Motor neuron (in vitro differentiated cells): ENCODE results near the gene RERE. TPM values are rescaled to one million over a fixed set of nuclear protein-coding genes. Genes with fewer than 3 reads are reported as not detected.

ENCODE experiments used
- ATAC-seq, 8 experiments: fragments of 200-7000 bp; cut with Tn5 transposase; replicated peaks in 6 of 8; 2 replicates each; pipeline ENCODE4 v1.8.0; 2021; ENCODE audit warnings: mild to moderate bottlenecking in 8 of 8, moderate library complexity in 8 of 8
- H3K27ac ChIP-seq, 2 donors: fragments of 250-450 bp; sonication (Bioruptor Pico); 2 replicates each; pipeline ENCODE4 v1.9.0; 2021; ENCODE audit warnings: antibody characterized with exemption in 2 of 2, mild to moderate bottlenecking in 2 of 2, moderate library complexity in 1 of 2
- H3K4me1 ChIP-seq, 2 donors: fragments of 250-450 bp; sonication (Bioruptor Pico); replicated peaks in 1 of 2; 2 replicates each; pipeline ENCODE4 v1.6.1; 2021; ENCODE audit warnings: antibody characterized with exemption in 2 of 2, mild to moderate bottlenecking in 2 of 2, moderate library complexity in 1 of 2
- H3K4me3 ChIP-seq, 5 donors: fragments of 250-450 bp; sonication (Bioruptor Pico); 2 replicates each; pipeline ENCODE4 v1.9.0; 2021; ENCODE audit warnings: antibody characterized with exemption in 5 of 5, mild to moderate bottlenecking in 5 of 5, moderate library complexity in 4 of 5
- WGBS, 10 experiments: fragments of 450-650 bp; shearing (Covaris generic); methylation state at CpG; one replicate each; pipeline ENCODE4 v1.0.0; 2022; 5-methylcytosine and 5-hydroxymethylcytosine counted together
- in situ Hi-C, 9 experiments: fragments of 400-800 bp; cut with MboI; loops; one replicate each; pipeline ENCODE4 v1.15.0; 2021; ENCODE audit warnings: low sequenced_read_pairs in 9 of 9, low pct_unique_long_range_greater_than_20kb in 2 of 9; ENCODE audit not compliant: unreplicated experiment in 9 of 9
- total RNA-seq, 8 experiments: library from RNA; unstranded; fragments of 300-600 nt; gene quantifications; 2 replicates each; pipeline versions ENCODE4 v1.2.3 to v1.2.4, GENCODE V29; 2022

The RERE gene
- total RNA-seq, 8 experiments from 2014 or later, result 17.8 to 576 (median 111) TPM

DNA sequence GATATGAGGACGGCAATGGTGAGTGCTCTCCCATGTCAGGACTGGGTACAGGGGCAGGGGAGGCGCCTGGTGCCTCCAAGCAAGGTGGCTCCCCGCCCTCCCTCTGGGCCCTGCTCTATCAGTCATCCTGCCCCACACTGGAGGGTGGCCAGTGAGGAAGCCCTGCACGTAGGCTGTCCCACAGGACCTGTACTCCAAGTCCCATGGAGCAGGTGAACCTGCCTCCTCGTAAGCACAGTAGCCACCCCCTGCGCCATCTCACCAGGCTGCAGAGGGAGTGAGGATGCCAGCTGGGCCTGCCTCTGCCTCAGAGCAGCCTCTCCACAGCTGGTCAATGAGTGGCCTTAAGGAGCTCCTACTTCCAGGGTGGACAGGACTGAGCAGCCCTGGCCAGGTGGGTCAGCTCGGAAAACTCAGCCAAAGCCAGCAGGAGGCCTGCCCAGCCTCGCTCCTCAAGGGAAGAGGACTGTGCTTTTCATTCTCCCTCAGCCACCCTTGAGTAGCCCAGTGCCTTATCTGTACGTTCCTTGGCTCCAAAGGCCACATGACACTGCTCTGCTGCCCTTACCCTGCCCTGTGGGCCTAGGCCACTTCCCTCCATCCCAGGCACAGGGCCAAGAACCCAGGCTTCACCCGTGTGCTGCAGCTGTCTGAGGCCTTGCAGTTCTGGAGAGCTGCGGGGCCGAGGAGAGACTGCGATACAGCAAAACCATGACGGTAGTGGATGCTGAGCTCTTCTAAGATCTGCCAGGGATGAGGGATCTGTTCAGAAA is 459.9 kb downstream of the RERE start:
- Histone ChIP-seq H3K27ac (no peak overlapping the region), H3K4me3 (no peak overlapping the region), H3K4me1 (no peaks in the 10 kb centered on the region)
- in situ Hi-C loops, result no loop called here
- no peak for ATAC-seq
- WGBS, 10 experiments, result 78 to 100% (median 97%) methylated on average over 1 to 6 of the region's 14 CpGs; no CpG with 5 or more reads in 4 of the 10 experiments

DNA sequence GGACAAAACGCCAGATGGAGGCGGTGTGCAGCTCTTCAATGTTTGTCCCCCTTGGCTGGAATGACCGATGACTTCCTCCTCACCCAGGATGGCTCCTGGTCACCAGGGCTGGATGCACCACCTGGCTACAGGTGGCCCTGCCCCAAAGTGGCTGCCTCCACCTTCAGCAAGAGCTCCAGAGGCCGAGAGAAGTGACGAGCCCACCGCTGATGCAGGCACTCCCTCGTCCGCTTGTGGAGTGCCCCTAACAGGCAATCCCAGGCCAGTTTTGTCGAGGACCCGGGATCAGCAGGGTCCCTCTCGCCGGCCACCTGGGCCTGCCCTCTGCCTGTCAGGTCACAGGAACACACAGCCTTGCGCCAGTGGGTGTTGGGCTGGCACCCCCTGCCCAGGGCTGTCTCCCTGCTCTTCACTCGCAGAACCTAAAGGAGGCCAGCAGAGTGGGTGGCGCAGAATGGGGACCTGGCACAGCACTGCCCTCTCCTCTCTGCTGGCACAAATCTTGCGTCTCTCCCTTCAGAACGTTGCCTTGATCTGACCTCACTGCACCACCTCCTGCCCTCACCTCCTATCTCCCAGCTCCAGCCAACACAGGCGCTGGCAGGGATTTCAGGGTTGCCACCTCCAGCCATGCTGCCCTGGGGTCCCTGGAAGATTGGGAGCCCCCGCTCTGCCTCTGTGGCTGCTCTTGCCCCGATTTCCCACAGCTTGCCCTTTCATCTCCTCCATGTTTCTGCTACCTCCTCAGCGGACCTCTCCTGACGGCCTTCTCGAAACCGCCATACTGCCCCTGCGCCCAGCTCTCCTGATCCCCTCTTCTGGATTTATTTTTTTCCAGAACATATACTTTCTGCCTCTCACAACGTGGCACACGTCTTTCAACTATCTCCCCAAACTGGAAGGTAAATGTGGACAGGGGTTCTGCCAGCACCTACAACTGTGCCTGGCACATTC is 460.9 kb downstream of the RERE start:
- Histone ChIP-seq H3K27ac (no peak overlapping the region), H3K4me3 (no peak overlapping the region), H3K4me1 (no peaks in the 10 kb centered on the region)
- WGBS, 10 experiments, result 93 to 100% (median 96%) methylated on average over 2 to 18 of the region's 27 CpGs; no CpG with 5 or more reads in 2 of the 10 experiments
- in situ Hi-C loops, result no loop called here
- no peak for ATAC-seq

DNA sequence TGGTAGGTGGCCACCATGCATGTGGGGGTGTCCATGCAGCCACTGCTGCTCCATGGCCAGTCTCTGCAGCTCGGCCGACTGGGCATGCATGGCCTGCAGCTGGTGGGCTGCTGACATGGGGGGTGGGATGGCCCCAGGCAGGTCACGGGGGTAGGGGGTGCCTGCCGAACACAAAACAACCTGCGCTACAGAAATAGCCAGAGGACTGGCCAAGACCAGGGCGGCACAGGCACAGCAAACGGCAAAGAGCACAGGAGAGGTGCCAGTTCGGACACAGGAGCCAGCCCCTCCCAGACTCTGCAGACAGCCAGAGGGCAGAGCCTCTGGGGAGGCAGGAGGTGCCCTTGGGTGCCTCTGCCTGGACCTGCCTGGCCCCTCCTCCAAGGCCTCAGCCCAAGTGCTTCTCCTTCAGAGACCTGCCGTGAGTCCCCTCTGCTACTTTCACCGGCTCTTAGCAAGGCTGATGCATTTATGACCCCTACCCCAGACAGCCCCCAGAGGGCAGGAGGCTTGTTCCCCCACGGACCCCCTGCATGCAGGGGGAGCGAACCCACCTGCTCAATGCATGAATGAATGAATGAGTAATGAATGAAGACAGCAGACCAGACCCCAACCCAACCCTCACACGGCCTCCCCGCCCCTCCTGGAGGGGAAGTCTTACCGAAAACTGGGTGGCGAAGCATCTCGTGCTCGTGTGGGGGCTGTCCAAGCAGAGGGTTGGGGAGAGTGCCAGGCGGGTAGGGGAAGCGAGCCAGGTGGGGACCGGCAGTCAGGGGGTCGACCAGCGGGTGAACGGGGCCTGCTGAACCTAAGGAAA is 461.8 kb downstream of the RERE start:
- in situ Hi-C loops, result no loop called here
- 50 to 100% (median 80%) methylated on average over 1 to 5 of the region's 24 CpGs; no CpG with 5 or more reads in 7 of the 10 experiments for WGBS, 10 experiments
- Histone ChIP-seq H3K4me3 (no peak overlapping the region), H3K27ac (no peak overlapping the region), H3K4me1 (no peaks in the 10 kb centered on the region)
- no peak for ATAC-seq

DNA sequence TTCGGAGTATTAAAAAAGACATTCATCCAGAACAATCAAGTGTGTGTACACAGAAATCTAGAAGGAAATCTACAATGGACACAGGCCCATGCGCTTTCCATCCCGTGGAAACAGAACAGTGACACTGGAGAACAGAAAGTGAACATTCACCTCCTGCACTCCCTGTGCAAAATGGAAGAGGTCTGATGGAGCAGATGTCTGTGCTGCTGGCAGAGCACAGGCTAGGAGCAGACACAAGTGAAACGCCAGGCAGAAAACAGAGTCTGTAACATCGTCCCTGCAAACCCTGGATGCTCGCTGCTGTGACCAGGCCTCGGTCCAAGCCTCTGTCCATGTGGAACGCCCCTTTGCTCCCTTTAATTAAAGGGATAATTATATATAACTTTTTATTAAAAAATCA is 463.4 kb downstream of the RERE start:
- in situ Hi-C loops, result no loop called here
- no peak overlapping the region for H3K27ac ChIP-seq
- no peak overlapping the region for H3K4me3 ChIP-seq
- H3K4me1 ChIP-seq, result peaks cover 0 to 5% of the 10 kb centered on the region in 2 donors
- ATAC-seq, result no peak
- 56 to 100% (median 79%) methylated on average over 1 to 8 of the region's 8 CpGs; no CpG with 5 or more reads in 1 of the 10 experiments for WGBS, 10 experiments

DNA sequence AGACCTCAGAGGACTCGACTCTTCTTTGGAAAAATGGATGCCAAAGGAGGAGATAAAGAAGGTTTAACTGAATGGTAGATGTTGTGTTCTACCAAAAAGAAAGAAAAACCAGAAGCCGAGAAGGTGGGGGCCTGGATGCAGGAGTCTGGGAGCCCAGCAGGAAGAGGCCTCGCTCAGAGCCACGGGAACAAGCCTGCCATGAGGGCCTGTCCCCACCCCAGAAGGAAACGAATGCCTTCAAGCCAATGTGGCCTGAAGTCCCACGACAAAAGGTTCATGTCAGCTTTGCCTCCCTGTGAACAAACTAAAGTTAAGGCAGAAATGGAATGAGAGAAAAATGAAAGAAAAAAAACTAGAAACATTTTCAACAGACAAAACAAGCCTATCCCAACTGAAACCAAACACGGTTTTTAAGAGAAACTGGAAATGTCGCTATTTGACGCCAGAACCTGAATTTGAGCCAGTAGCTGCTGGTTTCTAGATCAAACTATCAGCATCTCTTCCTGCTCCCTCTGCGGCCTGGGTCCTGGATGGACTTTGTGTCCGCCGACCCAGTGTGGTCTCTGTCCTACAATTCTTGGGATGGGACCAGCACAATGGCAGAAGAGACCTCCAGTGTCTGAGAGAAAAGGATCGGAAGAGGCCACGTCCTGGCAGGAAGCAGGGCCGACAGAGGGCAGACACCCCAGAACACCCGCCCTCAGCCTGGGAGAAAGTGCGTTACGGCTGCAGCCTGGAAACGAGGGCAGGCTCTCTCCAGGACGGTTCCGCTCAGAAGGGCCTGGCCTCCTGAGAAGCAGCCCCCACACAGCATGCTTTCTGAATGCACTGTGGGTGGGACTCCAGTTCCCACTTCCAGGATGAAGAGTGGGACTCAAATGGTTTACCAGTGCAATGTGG is 464.3 kb downstream of the RERE start:
- no peak overlapping the region for H3K27ac ChIP-seq
- WGBS, 10 experiments, result 64 to 100% (median 85%) methylated on average over 1 to 20 of the region's 21 CpGs
- H3K4me3 ChIP-seq, result no peak overlapping the region
- no peak for ATAC-seq
- H3K4me1 ChIP-seq, result peaks cover 4 to 8% of the 10 kb centered on the region in 2 donors
- in situ Hi-C loops, result no loop called here

DNA sequence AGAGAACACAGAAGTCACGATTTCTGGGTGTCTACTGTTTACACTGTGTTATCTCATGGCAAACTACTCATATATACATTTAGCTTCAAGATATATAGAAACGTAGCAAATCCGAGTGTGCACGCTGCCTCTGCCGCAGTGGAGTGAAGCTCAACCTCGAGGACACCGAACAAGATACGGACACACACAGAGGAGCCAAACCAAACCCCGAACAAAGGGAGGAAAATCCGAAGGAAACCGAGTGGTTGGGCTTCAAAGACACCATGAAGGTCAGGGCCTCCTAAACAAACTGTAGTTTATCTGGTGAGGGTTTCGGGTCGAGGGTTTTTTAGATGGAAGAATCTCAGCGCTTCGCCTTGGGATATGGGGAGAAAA is 465.0 kb downstream of the RERE start:
- no peak overlapping the region for H3K27ac ChIP-seq
- 83 to 100% (median 94%) methylated on average over 1 to 15 of the region's 15 CpGs; no CpG with 5 or more reads in 1 of the 10 experiments for WGBS, 10 experiments
- H3K4me1 ChIP-seq, result peaks cover 4 to 13% of the 10 kb centered on the region in 2 donors
- no peak for ATAC-seq
- in situ Hi-C loops, result no loop called here
- H3K4me3 ChIP-seq, result no peak overlapping the region

DNA sequence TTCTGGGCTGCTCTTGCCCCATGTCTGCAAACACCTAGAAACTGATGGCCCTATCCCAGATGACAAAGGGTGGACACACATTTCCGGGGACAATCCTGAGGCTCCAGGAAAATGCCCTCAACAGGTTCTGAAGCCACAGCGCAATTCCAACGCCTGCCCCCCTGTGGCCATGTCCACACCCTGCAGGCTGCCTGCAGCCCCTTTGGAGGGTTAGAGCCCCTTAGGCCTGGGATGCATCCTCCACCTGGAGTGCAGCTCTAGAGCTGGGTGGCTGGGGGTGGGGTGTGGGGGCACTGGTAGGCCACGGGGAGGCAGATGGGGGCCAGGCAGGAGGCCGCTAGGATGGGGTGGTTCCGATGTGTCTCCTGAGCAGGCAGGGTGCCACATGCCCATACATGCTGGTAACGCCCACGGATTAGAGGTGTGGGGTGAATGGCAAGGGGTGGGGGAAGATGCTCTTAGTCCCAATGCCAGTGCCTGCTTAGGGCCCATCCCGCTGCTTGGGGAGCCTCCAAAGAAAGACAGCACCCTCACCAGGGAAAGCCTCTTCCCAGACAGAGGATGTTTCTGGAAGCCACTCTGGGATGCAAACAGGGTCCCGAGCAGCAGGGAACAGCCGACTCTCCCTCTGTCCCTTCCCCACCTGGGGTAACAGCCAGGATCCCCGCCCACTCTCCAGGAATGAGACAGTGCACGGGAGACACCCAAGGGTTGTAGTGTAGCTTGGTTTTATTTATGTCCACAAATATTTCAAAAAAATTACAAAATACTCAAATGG is 465.6 kb downstream of the RERE start:
- peaks cover 4 to 13% of the 10 kb centered on the region in 2 donors for H3K4me1 ChIP-seq
- no peak overlapping the region for H3K27ac ChIP-seq
- ATAC-seq, result peak in 7 of 8 experiments; percentile 6 to 47 (median 36)
- in situ Hi-C loops, result no loop called here
- no peak overlapping the region for H3K4me3 ChIP-seq
- 40 to 100% (median 80%) methylated on average over 1 to 8 of the region's 13 CpGs; no CpG with 5 or more reads in 3 of the 10 experiments for WGBS, 10 experiments

DNA sequence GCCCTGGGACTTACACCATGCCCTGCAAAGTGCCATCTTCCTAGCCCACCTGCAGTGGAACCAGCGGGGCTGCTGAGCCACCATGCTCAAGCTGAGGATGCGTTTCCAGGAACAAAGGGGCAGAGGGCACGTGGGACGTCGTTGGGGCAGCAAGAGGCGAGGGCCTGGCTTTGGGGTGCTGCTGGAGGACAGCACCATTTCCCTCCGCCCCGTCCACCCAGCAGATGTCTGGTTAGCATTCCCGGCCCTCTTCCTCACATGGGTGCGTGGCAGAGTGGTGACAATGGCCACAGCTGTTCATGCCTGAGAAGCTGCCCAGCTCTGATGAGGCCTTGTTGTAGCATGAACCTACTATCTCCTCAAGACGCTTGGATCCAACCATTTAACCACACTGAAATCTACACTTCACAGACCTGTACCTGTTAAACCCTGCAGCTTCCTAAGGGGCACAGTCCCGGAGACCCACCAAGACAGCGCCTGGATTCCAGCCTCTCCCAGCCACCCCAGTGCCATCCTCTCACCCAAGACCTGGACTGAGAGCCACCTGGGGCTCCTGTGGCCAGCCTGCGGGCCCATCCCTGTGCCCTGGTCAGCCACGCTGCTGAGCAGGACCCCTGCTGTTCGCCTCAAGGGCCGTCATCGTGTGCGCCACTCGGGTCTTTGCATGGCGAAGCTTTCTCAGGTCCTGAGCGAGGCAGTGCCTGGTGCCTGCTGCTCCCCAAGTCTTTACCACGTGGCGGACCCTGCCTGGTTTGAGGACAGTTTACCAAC is 466.3 kb downstream of the RERE start:
- WGBS, 10 experiments, result 90 to 100% (median 91%) methylated on average over 1 to 18 of the region's 24 CpGs; no CpG with 5 or more reads in 5 of the 10 experiments
- Histone ChIP-seq H3K4me1 (peaks cover 5 to 13% of the 10 kb centered on the region in 2 donors), H3K27ac (no peak overlapping the region), H3K4me3 (no peak overlapping the region)
- peak in 3 of 8 experiments; percentile 1 to 3 (median 2) for ATAC-seq
- in situ Hi-C loops, result no loop called here

DNA sequence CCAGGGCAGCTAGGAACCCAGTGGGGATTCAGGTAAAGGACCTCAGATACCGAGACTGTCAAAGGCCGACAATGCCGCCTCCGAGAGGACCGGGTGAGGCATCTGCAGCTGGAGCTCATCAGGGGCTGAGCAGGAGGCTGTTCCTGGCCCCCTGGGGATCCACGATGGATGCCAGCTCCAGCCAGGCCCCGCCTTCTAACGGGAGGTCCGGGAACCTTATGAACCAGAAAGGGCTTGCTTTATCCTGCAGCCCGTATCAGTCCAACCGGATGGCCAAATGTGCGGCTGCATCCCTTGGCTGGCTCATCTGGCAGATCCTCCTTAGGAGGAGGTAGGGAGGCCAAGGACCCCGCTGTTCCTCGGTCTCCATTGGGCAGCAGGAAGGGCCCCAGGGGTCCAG is 467.5 kb downstream of the RERE start:
- Histone ChIP-seq H3K27ac (no peak overlapping the region), H3K4me1 (peaks cover 16 to 20% of the 10 kb centered on the region in 2 donors), H3K4me3 (no peak overlapping the region)
- in situ Hi-C loops, result no loop called here
- WGBS, 10 experiments, result 8 to 93% (median 86%) methylated on average over 2 to 11 of the region's 14 CpGs; no CpG with 5 or more reads in 2 of the 10 experiments
- ATAC-seq, result peak in 2 of 8 experiments; percentile 10 to 11

DNA sequence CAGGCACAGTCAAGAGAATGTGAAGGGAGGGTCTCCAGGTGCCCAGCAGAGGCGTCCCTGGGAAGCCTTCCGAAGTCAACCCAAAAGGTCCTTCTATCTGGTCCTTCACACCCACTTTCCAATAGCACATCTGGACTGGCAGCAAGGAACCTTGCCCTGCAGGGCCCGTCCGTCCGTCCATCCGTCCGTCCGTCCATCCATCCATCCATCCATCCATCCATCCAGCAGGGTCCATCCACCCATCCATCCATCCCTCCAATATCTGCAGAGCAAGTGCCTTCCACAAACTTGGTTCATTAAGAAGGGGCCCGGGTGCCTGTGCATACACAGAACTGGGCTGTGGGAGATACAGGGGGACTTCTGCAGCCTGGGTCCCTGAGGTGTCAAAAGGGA is 468.0 kb downstream of the RERE start:
- WGBS, 10 experiments, result 57 to 100% (median 80%) methylated on average over 1 to 4 of the region's 9 CpGs; no CpG with 5 or more reads in 3 of the 10 experiments
- Histone ChIP-seq H3K4me1 (peaks cover 16 to 20% of the 10 kb centered on the region in 2 donors), H3K27ac (no peak overlapping the region), H3K4me3 (no peak overlapping the region)
- in situ Hi-C loops, result no loop called here
- no peak for ATAC-seq
